HG02981 (cell line): ENCODE results near the gene S100A16.
"Not testable (repeated sequence)": the region's sequence is repeated elsewhere in the genome, so short reads cannot be mapped to it uniquely, and the experiment has no call there.

Experiments used
- ATAC-seq: cut with Tn5 transposase; IDR thresholded peaks from one replicate; pipeline ENCODE4 v1.9.1; 2021; ENCODE audit warnings: mild to moderate bottlenecking, moderate library complexity; ENCODE audit not compliant: unreplicated experiment

S100A16 gene, protein sequence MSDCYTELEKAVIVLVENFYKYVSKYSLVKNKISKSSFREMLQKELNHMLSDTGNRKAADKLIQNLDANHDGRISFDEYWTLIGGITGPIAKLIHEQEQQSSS

DNA sequence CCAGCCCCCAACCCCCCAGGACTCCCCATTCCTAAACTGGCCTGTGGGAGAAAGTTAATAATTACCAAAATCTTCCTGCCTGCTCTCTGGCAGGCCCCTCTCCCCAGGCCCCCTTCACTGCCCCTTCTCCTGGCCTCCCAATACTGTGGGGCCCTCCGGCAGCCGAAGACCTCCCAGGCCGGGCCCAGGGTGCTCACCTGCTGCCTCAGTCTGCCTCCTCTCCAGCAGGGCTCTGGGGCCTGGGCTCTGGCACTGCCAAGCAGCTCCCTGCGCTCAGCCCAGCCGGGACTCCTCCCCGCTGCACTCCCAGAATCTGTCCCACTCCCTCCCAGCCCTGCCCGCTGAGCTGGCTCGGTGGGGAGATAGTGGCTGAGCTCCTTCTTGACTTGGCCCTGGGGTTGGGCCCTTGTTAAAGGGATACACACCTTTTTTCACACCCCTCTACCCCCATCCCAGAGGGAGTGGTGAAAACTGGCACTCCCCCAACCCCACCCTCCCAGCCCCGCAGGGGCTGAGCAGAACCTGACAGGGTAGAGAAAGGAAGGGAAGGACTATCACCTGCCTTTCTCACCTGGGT is at the start of gene S100A16:
Gene S100A16 (minus strand): TSS at position 383 of the 577 bp plus-strand sequence. CDS start 4,986 bp downstream, outside the sequence.
- no peak for ATAC-seq

- no peak for ATAC-seq
These were observed 49.3 kb upstream of the S100A16 start for GRCh38 chr1:153662269-153662668.

DNA sequence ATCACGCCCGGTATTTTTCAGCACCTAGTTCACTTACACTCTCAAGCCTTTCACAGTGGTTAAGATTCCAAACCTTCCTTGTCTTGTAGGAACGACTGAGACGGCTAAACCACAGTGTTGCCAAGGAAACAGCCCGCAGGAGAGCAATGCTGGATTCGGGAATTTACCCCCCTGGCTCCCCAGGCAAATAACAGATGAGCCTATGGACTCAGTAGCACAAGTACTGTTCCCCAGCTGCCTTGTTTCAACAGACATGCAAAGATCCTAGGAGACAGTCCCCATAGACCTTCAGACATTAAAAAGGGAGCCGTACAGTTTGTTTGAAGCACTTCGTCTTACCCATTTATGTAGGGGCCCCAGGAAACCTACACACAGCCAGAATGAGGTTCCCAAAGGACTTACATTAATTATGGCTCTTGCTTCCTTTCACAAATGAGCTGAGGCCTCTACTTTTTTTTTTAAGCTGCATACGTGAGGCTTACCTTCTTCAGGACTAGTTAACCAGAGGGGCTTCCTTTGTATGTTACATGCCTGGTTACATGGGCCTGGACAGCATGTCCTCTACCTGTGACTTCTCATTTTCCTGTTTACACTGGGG is 48.3 kb upstream of the S100A16 start:
- ATAC-seq, result no peak

GRCh38 chr1:153659656-153660055 is 46.7 kb upstream of the S100A16 start:
- no peak for ATAC-seq

DNA sequence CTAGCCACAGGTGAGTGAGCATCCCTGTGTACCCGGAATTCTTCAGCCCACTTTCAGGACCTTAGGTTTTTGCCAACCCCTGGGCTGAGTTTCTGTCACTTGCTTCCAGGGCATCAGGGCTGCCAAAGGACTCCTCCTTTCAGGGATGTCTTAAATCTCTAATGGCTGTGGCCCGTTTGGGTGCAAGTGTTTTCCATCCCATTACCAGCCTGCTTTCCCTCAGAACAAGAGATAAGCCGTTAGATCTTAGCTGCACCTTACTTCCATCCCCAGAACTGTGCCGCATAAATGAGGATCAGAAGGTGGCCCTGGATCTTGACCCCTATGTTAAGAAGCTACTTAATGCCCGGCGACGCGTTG is 46.2 kb upstream of the S100A16 start:
- ATAC-seq, result no peak

GRCh38 chr1:153658400-153659174 is 45.6 kb upstream of the S100A16 start, which contains the start of gene SNAPIN:
Gene SNAPIN (plus strand): TSS chr1:153658703. CDS start chr1:153658744, 41 bp downstream.
- ATAC-seq, result peak; percentile 93

DNA sequence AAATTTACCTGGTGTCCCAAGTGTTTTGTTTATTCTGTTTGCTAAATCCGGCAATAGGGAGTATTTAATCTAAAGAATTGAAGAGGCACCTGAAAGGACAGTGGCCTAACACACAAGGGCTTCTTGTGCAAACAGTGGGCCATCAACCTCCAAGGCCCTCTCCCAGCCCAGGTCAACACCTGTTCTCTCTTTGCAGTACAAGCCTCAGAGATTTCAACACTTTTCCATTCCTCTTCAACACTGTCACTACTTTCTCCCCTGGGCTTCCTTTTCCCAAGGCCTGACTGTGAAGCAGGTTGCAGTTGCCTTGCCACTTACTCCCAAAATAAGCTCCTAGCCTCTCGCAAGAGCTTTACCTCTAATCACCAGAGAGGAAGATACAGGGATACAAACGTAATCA is 42.4 kb upstream of the S100A16 start:
- no peak for ATAC-seq

DNA sequence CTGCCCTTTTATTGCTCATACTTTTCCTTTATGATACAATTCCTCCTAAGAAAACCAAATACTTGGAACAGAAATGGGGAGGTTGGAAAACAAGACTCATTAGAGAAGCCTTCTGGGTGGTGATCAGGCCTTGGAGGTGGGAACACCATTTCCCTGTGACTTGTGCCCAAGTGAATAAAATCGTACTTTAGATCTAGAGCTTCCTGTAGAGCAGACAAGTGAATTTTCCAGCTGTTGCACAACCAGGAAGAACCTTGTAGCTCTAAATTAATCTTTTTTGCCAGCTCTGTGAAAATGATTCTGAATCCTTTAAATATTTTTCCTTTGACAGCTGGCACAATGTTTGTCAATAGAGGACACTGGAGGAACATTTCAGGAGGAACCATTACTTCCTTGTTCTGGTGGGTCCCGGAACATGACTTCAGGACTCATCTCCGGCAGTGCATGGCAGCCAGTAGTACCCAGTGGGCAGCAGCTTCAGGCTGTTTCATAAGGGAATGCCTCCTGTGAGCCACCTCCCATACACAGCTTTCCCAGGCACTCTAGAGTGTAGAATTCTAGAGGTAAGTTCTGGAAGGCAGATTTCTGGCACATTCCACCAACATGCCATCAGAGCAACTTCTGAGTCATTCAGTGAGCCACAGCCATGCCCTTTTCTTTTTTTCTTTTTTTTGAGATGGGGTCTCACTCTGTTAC is 40.0 kb upstream of the S100A16 start:
- no peak for ATAC-seq

DNA sequence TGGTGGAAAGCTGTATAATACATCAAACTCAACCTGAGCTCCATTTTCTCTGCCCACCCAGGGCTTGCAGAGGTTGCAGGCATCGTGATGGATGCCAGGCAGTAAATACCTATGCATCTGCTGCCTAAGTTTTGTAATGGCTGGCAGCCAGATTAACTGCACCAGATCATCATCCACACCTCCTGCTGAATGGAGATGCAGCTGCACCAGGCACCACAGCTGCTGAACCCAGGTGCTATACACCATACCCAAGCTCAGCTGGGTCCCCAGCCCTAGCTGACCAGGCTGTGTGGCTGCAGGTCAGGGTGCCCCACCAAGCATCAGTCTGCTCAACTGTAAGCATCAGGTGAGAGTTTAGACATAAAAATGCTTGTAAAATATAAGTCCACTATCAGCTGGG is 38.8 kb upstream of the S100A16 start:
- no peak for ATAC-seq

DNA sequence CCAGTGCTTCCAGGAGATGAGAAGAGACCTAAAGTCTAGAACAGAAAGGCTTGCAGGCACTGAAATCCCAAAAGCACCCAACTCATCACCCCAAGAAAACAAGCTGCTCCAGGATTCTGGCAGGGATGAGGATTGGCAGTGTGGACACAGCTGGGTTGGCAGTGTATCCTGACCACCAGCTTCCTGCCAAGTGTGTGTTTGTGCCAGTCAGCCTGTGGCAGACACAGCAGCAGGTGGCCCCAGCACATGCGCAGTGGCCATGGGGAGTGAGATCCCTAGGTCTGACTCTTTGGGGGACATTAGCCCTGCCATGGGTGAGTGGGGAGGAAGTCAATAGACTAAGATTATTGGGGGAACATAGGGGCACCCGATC is 36.9 kb upstream of the S100A16 start:
- no peak for ATAC-seq

DNA sequence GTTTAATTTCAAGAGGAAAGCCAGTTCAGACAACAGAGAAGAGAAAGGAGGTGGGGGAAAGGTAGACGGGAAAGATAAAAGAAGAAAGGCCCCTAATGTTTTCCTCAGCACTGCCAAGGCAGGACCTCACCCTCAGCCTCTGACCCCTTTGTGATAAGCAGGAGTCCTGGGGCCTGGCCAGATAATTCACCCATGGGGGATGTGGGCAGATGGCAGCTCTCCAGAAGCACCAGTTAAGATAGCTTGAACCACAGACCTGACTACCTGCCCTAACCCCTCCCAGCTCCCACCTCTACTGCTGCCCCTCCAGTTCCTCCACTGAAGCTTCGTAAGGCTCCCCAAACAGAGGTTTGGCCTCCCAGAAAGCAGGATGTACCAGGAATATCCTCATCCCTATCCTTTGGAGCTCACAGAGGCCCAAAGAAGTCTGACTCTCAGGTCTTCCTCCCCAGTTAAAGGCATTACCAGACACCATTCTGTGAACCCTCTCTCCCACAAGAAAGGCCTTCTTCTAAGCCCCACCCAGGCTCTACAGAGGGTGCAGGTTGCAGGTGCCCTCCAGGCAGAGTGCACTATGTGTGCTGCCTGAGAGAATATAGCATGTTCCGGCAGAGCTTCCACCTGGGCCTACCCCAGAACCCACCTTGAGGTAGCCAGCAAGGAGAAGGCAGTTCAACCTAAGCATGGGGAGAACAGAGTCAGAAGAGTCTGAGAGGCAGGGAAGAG is 36.4 kb upstream of the S100A16 start:
- ATAC-seq, result no peak

DNA sequence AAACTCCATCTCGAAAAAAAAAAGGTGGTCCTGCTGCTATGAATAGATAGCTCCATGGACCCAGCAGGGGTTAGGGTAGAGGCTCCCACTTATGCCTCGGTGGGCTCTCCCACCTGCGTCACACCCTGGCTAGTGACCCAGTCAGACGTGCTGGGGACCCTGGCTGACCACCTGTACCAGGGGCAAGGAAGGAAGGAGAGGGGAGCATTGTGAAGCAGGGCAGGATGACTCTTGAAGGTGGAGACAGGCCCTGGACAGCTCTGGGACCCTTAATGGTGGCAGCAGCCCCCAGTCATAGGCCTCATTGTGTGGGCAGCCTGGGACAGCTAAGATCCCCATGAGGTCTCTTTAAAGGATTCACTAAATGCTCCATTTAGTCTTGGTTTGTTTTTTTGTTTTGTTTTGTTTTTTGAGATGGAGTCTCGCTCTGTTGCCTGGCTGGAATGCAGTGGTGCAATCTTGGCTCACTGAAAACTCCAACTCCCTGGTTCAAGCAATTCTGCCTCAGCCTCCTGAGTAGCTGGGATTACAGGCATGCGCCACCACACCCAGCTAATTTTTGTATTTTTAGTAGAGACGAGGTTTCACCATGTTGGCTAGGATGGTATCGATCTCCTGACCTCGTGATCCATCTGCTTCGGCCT is 35.2 kb upstream of the S100A16 start:
- ATAC-seq, result no peak

DNA sequence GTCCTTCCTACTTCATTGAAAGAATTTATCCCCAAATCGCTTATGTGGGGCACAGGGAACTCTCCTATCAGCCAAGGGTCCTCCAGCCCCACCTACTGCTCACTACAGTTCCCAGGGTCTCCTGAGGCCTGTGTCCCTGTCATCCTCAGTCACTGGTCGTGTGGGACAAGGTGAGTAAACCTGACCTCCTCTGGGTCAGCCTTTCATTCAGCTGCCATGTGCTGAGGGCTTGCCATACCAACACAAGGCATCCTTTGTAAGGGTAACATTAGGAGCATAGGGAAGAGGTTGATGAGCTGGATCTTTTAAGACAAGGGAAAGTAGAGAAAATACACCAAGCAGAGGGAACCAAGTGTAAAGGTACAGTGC is 34.4 kb upstream of the S100A16 start:
- ATAC-seq, result no peak

- ATAC-seq, result no peak
These were observed 33.9 kb upstream of the S100A16 start for GRCh38 chr1:153646672-153647345.

- ATAC-seq, result no peak
These were observed 30.9 kb upstream of the S100A16 start for GRCh38 chr1:153643816-153644215.

GRCh38 chr1:153643100-153643499 is 30.2 kb upstream of the S100A16 start:
- ATAC-seq, result no peak

DNA sequence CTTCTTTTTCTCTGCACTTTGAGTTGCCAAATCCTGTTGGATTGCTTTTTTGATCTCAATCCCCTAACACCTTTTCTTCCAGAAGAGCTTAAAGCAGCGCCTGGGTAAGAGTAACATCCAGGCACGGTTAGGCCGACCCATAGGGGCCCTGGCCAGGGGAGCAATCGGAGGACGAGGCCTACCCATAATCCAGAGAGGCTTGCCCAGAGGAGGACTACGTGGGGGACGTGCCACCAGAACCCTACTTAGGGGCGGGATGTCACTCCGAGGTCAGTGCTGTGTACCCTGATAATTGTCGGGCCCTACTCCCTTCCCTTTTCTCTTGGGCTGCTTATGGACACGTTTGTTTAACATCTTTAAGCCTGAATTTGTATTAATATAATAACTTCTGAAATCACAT is 29.2 kb upstream of the S100A16 start:
- no peak for ATAC-seq

DNA sequence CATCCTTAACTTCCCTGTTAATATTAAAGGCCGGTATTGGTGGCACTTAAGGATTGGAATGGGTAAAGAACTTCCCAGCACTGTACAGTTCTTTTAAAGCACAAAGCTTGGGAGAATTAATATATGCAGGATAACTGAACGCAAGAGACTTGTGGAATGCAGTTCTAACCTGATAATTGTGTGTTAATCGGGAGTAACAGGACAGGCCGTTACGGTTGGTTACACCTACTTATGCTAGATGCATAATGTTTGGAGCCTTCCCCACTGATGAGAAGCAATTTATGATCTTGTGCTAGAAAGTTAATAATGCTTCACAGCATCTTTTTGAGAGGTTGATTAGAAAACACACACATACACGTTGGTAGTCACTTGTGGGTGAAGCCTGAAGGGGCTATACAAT is 27.9 kb upstream of the S100A16 start:
- ATAC-seq, result no peak

DNA sequence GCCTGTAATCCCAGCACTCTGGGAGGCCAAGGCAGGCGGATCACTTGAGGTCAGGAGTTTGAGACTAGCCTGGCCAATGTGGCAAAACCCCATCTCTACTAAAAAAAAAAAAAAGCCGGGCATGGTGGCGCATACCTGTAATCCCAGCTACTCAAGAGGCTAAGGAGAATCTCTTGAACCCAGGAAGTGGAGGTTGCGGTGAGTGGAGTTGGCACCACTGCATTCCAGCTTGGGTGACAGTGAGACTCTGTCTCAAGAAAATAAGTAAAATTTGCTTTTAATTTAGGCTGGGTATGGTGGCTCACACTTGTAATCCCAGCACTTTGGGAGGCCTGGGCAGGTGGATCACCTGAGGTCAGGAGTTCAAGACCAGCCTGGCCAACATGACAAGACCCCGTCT is 27.3 kb upstream of the S100A16 start:
- not testable (repeated sequence) for ATAC-seq

DNA sequence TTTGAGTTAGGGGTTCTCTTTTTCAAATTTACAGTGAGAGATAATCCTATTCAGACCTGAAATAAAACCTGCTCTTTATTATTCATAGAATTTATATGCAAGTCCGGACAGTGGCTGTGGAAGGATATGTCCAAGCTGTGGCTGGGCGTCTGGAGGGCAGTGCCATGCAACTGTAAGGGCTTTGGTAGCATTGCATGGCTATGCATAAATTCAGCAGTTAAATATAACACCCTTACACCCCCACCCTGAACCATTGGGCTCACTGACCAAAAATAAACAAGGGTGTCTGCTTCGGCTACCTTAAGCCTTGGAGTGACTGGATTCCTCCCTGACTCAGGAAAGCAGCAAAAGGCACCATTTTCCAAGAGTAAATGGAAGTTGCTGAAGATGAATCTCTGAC is 26.3 kb upstream of the S100A16 start:
- no peak for ATAC-seq
